Measurements from ENCODE around the gene TMEM121B.

Gene TMEM121B

GRCh38 chr22:17140826-17141766 is 19.9 kb upstream of the TMEM121B start:
- no peak for DNase-seq (ENCODE audit: extremely low spot score, insufficient read length, low read depth)
- no peak for FAIRE-seq

GRCh38 chr22:17140022-17140421 is 18.9 kb upstream of the TMEM121B start:
- no peak for DNase-seq (ENCODE audit: extremely low spot score, insufficient read length, low read depth)
- no peak for FAIRE-seq

GRCh38 chr22:17138513-17138912 is 17.4 kb upstream of the TMEM121B start:
- DNase-seq (ENCODE audit: extremely low spot score, insufficient read length, low read depth), result no peak
- FAIRE-seq, result no peak

- no peak for FAIRE-seq
- DNase-seq (ENCODE audit: extremely low spot score, insufficient read length, low read depth), result no peak
Measured at GRCh38 chr22:17137861-17138425, 16.8 kb upstream of the TMEM121B start.

GRCh38 chr22:17137170-17137569 is 16.0 kb upstream of the TMEM121B start:
- no peak for FAIRE-seq
- DNase-seq (ENCODE audit: extremely low spot score, insufficient read length, low read depth), result no peak

- no peak for FAIRE-seq
- DNase-seq (ENCODE audit: extremely low spot score, insufficient read length, low read depth), result no peak
Measured at GRCh38 chr22:17135153-17135760, 14.1 kb upstream of the TMEM121B start.

- DNase-seq (ENCODE audit: extremely low spot score, insufficient read length, low read depth) (no peak), FAIRE-seq (no peak)
Measured at GRCh38 chr22:17133137-17133536, 12.0 kb upstream of the TMEM121B start.

- FAIRE-seq (no peak), DNase-seq (ENCODE audit: extremely low spot score, insufficient read length, low read depth) (no peak)
Measured at GRCh38 chr22:17132112-17132511, 11.0 kb upstream of the TMEM121B start.

- DNase-seq (ENCODE audit: extremely low spot score, insufficient read length, low read depth), result no peak
- FAIRE-seq, result no peak
Measured at GRCh38 chr22:17131686-17132085, 10.5 kb upstream of the TMEM121B start.

GRCh38 chr22:17130199-17130598 is 9.0 kb upstream of the TMEM121B start:
- FAIRE-seq (no peak), DNase-seq (ENCODE audit: extremely low spot score, insufficient read length, low read depth) (no peak)

- no peak for DNase-seq (ENCODE audit: extremely low spot score, insufficient read length, low read depth)
- FAIRE-seq, result no peak
Measured at GRCh38 chr22:17120711-17121232, 388 bp downstream of the TMEM121B start.

GRCh38 chr22:17120281-17120680 is 879 bp downstream of the TMEM121B start:
- FAIRE-seq (no peak), DNase-seq (ENCODE audit: extremely low spot score, insufficient read length, low read depth) (no peak)

GRCh38 chr22:17119481-17120202 is 1.5 kb downstream of the TMEM121B start:
- no peak for FAIRE-seq
- DNase-seq (ENCODE audit: extremely low spot score, insufficient read length, low read depth), result no peak

- FAIRE-seq (no peak), DNase-seq (ENCODE audit: extremely low spot score, insufficient read length, low read depth) (no peak)
Measured at GRCh38 chr22:17118342-17118741, 2.8 kb downstream of the TMEM121B start.

GRCh38 chr22:17117890-17118289 is 3.3 kb downstream of the TMEM121B start:
- DNase-seq (ENCODE audit: extremely low spot score, insufficient read length, low read depth) (no peak), FAIRE-seq (peak; percentile 77)

GRCh38 chr22:17117400-17117799 is 3.8 kb downstream of the TMEM121B start:
- FAIRE-seq, result no peak
- no peak for DNase-seq (ENCODE audit: extremely low spot score, insufficient read length, low read depth)

- FAIRE-seq (no peak), DNase-seq (ENCODE audit: extremely low spot score, insufficient read length, low read depth) (no peak)
Measured at GRCh38 chr22:17116572-17117330, 4.4 kb downstream of the TMEM121B start.

GRCh38 chr22:17115945-17116565 is 5.1 kb downstream of the TMEM121B start:
- FAIRE-seq (no peak), DNase-seq (ENCODE audit: extremely low spot score, insufficient read length, low read depth) (no peak)

GRCh38 chr22:17115236-17115635 is 5.9 kb downstream of the TMEM121B start:
- DNase-seq (ENCODE audit: extremely low spot score, insufficient read length, low read depth) (no peak), FAIRE-seq (no peak)

Measured in GM18507 (cell line).